SK-N-SH (cell line): ENCODE results near the gene TAOK2.

Experiments used
- EP300 ChIP-seq, 2 experiments: IDR thresholded peaks; 2 replicates each; pipeline versions ENCODE4 v1.4.0 to v1.6.1; 2012; ENCODE audit warnings: borderline replicate concordance in 1 of 2, low read depth in 1 of 2, low read length in 1 of 2
- EZH2phosphoT487 ChIP-seq: fragments of 200-600 bp; sonication (generic); IDR thresholded peaks from 2 replicates; pipeline ENCODE4 v1.6.1; 2017; ENCODE audit warnings: low read depth, mixed run types, mild to moderate bottlenecking, antibody characterized with exemption, moderate library complexity, borderline replicate concordance
- MAX ChIP-seq: IDR thresholded peaks from 2 replicates; pipeline ENCODE4 v1.4.0; 2012; ENCODE audit warnings: low read depth
- NFIC ChIP-seq: IDR thresholded peaks from 2 replicates; pipeline ENCODE4 v1.4.0; 2012; ENCODE audit warnings: borderline replicate concordance
- NRF1 ChIP-seq: IDR thresholded peaks from 2 replicates; pipeline ENCODE4 v1.6.1; 2012; ENCODE audit warnings: low read depth, mild to moderate bottlenecking, low read length
- POLR2AphosphoS5 ChIP-seq: IDR thresholded peaks from 2 replicates; pipeline ENCODE4 v1.6.1; 2012; ENCODE audit warnings: low read depth, low read length
- RCOR1 ChIP-seq: fragments of 150-350 bp; IDR thresholded peaks from 2 replicates; pipeline ENCODE4 v1.6.1; 2017; ENCODE audit warnings: antibody characterized with exemption, low read length
- RFX5 ChIP-seq: IDR thresholded peaks from 2 replicates; pipeline ENCODE4 v1.6.1; 2012; ENCODE audit warnings: mild to moderate bottlenecking, improper control_type of control experiment, low read length
- TCF12 ChIP-seq: IDR thresholded peaks from 2 replicates; pipeline ENCODE4 v1.4.0; 2012
- YY1 ChIP-seq: IDR thresholded peaks from 2 replicates; pipeline ENCODE4 v1.4.0; 2012; ENCODE audit warnings: low read depth, mild to moderate bottlenecking
- TF ChIP-seq, protein P1 (sequence below): fragments of 200-600 bp; sonication (generic); IDR thresholded peaks from 2 replicates; pipeline ENCODE4 v1.6.1; 2017; ENCODE audit warnings: antibody characterized with exemption, mild to moderate bottlenecking, moderate library complexity

- TF ChIP-seq, protein P1, sequence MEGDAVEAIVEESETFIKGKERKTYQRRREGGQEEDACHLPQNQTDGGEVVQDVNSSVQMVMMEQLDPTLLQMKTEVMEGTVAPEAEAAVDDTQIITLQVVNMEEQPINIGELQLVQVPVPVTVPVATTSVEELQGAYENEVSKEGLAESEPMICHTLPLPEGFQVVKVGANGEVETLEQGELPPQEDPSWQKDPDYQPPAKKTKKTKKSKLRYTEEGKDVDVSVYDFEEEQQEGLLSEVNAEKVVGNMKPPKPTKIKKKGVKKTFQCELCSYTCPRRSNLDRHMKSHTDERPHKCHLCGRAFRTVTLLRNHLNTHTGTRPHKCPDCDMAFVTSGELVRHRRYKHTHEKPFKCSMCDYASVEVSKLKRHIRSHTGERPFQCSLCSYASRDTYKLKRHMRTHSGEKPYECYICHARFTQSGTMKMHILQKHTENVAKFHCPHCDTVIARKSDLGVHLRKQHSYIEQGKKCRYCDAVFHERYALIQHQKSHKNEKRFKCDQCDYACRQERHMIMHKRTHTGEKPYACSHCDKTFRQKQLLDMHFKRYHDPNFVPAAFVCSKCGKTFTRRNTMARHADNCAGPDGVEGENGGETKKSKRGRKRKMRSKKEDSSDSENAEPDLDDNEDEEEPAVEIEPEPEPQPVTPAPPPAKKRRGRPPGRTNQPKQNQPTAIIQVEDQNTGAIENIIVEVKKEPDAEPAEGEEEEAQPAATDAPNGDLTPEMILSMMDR = no peak
- TF ChIP-seq MAX (no peak), RFX5 (no peak), NRF1 (no peak), RCOR1 (no peak), YY1 (no peak), EZH2phosphoT487 (no peak), NFIC (no peak), POLR2AphosphoS5 (no peak), EP300 (IDR thresholded peaks at IDR 0.05; ENCODE audit: borderline replicate concordance in 1 of 2, low read depth in 1 of 2, low read length in 1 of 2) (no peak), TCF12 (no peak)
Observed at GRCh38 chr16:30004811-30005242, 31.2 kb downstream of the TAOK2 start.
